Keratinocyte (primary cell): Measurements from ENCODE around the gene DIPK1B. TPM values are rescaled to one million over a fixed set of nuclear protein-coding genes. Genes with fewer than 3 reads are reported as not detected.

Source experiments
- DNase-seq: peaks from one replicate; pipeline ENCODE4 v3.0.0-alpha.2; 2011; ENCODE audit warnings: low read depth, missing footprints, low spot score
- FAIRE-seq: peaks from 2 replicates; lab custom pipeline; 2011; peaks lifted over from hg19 to GRCh38; lab: Jason Lieb, UNC
- H2AFZ ChIP-seq: 2 replicates; pipeline ENCODE4 v1.6.0; 2012; ENCODE audit warnings: low read length, control low read depth, inconsistent platforms; ENCODE audit not compliant: control insufficient read depth
- H3K27ac ChIP-seq: 2 replicates; pipeline ENCODE4 v1.5.1; 2011; ENCODE audit warnings: low read length; ENCODE audit not compliant: control insufficient read depth, insufficient read depth
- H3K27me3 ChIP-seq: 3 replicates; pipeline ENCODE4 v1.6.0; 2011; ENCODE audit warnings: low read length; ENCODE audit not compliant: control insufficient read depth, insufficient read depth; ENCODE audit errors: extremely low read depth
- H3K36me3 ChIP-seq, 2 experiments: 2 replicates in 1 of 2; 3 replicates in 1 of 2; pipeline ENCODE4 v1.5.1; 2011; ENCODE audit warnings: low read length in 2 of 2, mild to moderate bottlenecking in 1 of 2; ENCODE audit not compliant: control insufficient read depth in 2 of 2, insufficient read depth in 2 of 2; ENCODE audit errors: extremely low read depth in 1 of 2
- H3K4me1 ChIP-seq: 3 replicates; pipeline ENCODE4 v1.5.1; 2011; ENCODE audit warnings: low read length; ENCODE audit not compliant: control insufficient read depth, insufficient read depth; ENCODE audit errors: extremely low read depth
- H3K4me2 ChIP-seq: 3 replicates; pipeline ENCODE4 v1.6.0; 2011; ENCODE audit warnings: low read depth, low read length; ENCODE audit not compliant: control insufficient read depth, insufficient read depth; ENCODE audit errors: extremely low read depth
- H3K4me3 ChIP-seq, 3 experiments: fragments of 200-600 bp in 1 of 3; sonication (generic) in 1 of 3; 2 replicates in 2 of 3; 3 replicates in 1 of 3; pipeline ENCODE4 v1.5.1; 2011 to 2016; ENCODE audit warnings: low read length in 3 of 3, mild to moderate bottlenecking in 3 of 3, control low read depth in 2 of 3, inconsistent platforms in 1 of 3, low read depth in 1 of 3, mixed read lengths in 1 of 3, mixed run types in 1 of 3, moderate library complexity in 1 of 3; ENCODE audit not compliant: control insufficient read depth in 2 of 3, insufficient read depth in 2 of 3; ENCODE audit errors: extremely low read depth in 1 of 3
- H3K79me2 ChIP-seq: 2 replicates; pipeline ENCODE4 v1.6.0; 2012; ENCODE audit warnings: low read length; ENCODE audit not compliant: control insufficient read depth, insufficient read depth
- H3K9ac ChIP-seq: 3 replicates; pipeline ENCODE4 v1.6.0; 2011; ENCODE audit warnings: low read length; ENCODE audit not compliant: control insufficient read depth, insufficient read depth; ENCODE audit errors: extremely low read depth
- H3K9me1 ChIP-seq: 3 replicates; pipeline ENCODE4 v1.6.0; 2011; ENCODE audit warnings: low read length; ENCODE audit not compliant: control insufficient read depth, insufficient read depth; ENCODE audit errors: extremely low read depth
- H3K9me3 ChIP-seq: 2 replicates; pipeline ENCODE4 v1.5.1; 2012; ENCODE audit warnings: low read depth, low read length; ENCODE audit not compliant: control insufficient read depth
- H4K20me1 ChIP-seq: 3 replicates; pipeline ENCODE4 v1.6.0; 2011; ENCODE audit warnings: low read length; ENCODE audit not compliant: control insufficient read depth, insufficient read depth; ENCODE audit errors: extremely low read depth
- EZH2 ChIP-seq: IDR thresholded peaks from one replicate; pipeline ENCODE4 v1.6.1; 2012; ENCODE audit warnings: inconsistent platforms, mild to moderate bottlenecking, low read length, moderate library complexity
- dilution Hi-C: fragments of 300-500 bp; cut with MboI; formaldehyde crosslinking; loops from one replicate; pipeline ENCODE4 v1.7.0; 2020; ENCODE audit warnings: low sequenced_read_pairs; ENCODE audit not compliant: extremely low pct_ligation_motif_present
- polyA plus RNA-seq, 5 experiments: library from polyadenylated mRNA; depleted of rRNA in 3 of 5; stranded (reverse) in 3 of 5; stranded (forward) in 1 of 5; unstranded in 1 of 5; fragments of >200 nt; gene quantifications; 1 replicate in 1 of 5; 2 replicates in 3 of 5; 3 replicates in 1 of 5; pipeline versions ENCODE4 v1.2.1 to v1.2.3, GENCODE V29; 2011 to 2012; ENCODE audit warnings: missing spikeins in 2 of 5, low read depth in 1 of 5, low replicate concordance in 1 of 5
- TF ChIP-seq, protein P1 (sequence below), 3 experiments: IDR thresholded peaks in 1 of 3; conservative IDR thresholded peaks in 1 of 3; optimal IDR thresholded peaks in 1 of 3; 2 replicates in 2 of 3; 3 replicates in 1 of 3; pipeline versions ENCODE3 to v1.5.1; 2011; ENCODE audit warnings: low read length in 3 of 3, mild to moderate bottlenecking in 3 of 3, moderate library complexity in 2 of 3, control low read depth in 1 of 3, inconsistent platforms in 1 of 3; ENCODE audit not compliant: insufficient read depth in 2 of 3; ENCODE audit errors: extremely low read depth in 1 of 3

Gene DIPK1B
- polyA plus RNA-seq, 1 donor (not counting 4 experiments of a cell fraction or from before 2014, with no cell fraction given) = not detected

DNA sequence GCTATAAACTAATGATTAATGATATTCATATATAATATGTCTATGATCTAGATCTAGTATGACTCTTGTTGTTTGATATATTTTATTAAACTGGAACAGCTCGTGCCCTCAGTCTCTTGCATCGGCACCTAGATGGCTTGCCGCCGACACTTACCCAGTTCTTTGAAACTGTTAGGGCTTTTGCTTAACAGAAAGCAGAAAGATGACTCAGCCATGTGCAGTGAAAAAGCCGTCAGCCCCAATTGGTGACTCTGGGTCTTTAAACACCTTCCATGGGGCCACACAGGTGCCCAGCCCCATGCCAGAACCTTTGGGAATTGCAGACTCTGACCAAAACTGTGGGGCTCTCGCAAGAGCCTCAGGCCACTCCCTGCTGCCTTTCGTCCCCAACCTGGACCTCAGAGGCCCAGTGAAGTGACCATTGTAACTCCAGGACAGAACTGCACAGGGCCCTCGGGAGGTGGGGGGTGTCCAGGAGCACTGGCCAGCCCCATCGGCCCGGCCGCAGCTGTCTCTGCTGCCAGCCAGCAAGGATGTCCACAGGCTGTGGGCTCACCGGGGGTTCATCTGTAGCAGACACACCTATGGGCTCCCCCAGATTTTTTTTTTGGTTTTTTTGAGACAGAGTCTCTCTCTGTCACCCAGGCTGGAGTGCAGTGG lies 22.6 kb downstream of the DIPK1B start:
- FAIRE-seq (no peak), DNase-seq (no peak)
- Histone ChIP-seq H4K20me1 (no peaks in the 10 kb centered on the region), H3K9ac (no peak overlapping the region), H3K9me1 (no peaks in the 10 kb centered on the region), H3K4me2 (no peak overlapping the region), H3K27me3 (peaks cover 12% of the 10 kb centered on the region), H3K4me3 (no peak overlapping the region), H3K4me1 (no peaks in the 10 kb centered on the region), H3K36me3 (no peaks in the 10 kb centered on the region), H3K9me3 (no peaks in the 10 kb centered on the region), H3K79me2 (peaks cover 5% of the 10 kb centered on the region), H3K27ac (no peak overlapping the region), H2AFZ (no peak overlapping the region)
- dilution Hi-C loops = no loop called here
- TF ChIP-seq EZH2 = no peak
- TF ChIP-seq, protein P1, sequence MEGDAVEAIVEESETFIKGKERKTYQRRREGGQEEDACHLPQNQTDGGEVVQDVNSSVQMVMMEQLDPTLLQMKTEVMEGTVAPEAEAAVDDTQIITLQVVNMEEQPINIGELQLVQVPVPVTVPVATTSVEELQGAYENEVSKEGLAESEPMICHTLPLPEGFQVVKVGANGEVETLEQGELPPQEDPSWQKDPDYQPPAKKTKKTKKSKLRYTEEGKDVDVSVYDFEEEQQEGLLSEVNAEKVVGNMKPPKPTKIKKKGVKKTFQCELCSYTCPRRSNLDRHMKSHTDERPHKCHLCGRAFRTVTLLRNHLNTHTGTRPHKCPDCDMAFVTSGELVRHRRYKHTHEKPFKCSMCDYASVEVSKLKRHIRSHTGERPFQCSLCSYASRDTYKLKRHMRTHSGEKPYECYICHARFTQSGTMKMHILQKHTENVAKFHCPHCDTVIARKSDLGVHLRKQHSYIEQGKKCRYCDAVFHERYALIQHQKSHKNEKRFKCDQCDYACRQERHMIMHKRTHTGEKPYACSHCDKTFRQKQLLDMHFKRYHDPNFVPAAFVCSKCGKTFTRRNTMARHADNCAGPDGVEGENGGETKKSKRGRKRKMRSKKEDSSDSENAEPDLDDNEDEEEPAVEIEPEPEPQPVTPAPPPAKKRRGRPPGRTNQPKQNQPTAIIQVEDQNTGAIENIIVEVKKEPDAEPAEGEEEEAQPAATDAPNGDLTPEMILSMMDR (optimal IDR thresholded peaks at IDR 0.05 in 1 of 3, IDR thresholded peaks at IDR 0.05 in 1 of 3, conservative IDR thresholded peaks at IDR 0.05 in 1 of 3; ENCODE audit: extremely low read depth in 1 of 3, insufficient read depth in 2 of 3, low read length in 3 of 3) = no peak

DNA sequence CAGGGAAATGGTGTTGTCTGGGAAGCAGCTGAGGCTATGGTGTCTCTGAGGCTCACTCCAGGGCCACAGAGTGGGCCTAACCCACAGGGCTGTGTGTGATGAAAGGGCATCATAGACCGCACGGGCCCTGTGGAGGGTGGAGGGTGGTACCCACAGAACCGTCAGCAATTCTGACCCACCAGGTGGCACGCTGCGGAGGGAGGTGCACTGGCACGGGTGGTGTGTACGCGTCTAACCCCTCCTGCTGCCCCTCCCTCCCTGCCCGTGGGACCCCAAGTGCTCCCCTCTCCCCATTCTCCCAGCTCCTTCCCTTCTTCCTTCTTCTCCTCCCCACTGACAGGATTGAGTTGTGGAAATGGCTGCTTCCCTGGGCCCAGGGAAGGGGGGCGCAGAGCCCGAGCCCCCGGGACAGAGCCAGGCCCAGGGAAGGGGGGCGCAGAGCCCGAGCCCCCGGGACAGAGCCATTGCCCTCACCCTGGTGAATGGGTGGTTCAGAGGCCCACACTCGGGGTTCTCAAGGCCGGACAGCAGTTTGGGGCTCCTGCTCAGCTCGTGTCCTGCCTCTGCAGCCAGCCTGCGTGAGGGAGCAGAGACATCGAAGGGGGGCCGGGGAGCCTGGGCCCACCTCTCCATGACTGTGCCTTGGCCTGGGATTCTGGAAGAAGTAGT lies 23.6 kb downstream of the DIPK1B start:
- Histone ChIP-seq H3K79me2 (no peaks in the 10 kb centered on the region), H3K9me3 (no peaks in the 10 kb centered on the region), H3K9ac (no peak overlapping the region), H4K20me1 (no peaks in the 10 kb centered on the region), H2AFZ (no peak overlapping the region), H3K9me1 (no peaks in the 10 kb centered on the region), H3K4me1 (no peaks in the 10 kb centered on the region), H3K36me3 (no peaks in the 10 kb centered on the region), H3K4me3 (no peak overlapping the region), H3K27ac (no peak overlapping the region), H3K4me2 (no peak overlapping the region), H3K27me3 (peaks cover 21% of the 10 kb centered on the region)
- FAIRE-seq (no peak), DNase-seq (no peak)
- dilution Hi-C loops = no loop called here
- TF ChIP-seq, protein P1 (optimal IDR thresholded peaks at IDR 0.05 in 1 of 3, IDR thresholded peaks at IDR 0.05 in 1 of 3, conservative IDR thresholded peaks at IDR 0.05 in 1 of 3; ENCODE audit: extremely low read depth in 1 of 3, insufficient read depth in 2 of 3, low read length in 3 of 3) = no peak
- TF ChIP-seq EZH2 = no peak
